ENCODE data around the gene NUDT19.

- TF ChIP-seq CTCF (IDR thresholded peaks at IDR 0.05) (no peak), POLR2A (IDR thresholded peaks at IDR 0.05) (no peak)
These were observed 44.3 kb downstream of the NUDT19 start for GRCh38 chr19:32735936-32736335.
